ENCODE measurements around the gene B4GALT2.

- TF ChIP-seq CTCF (conservative IDR thresholded peaks at IDR 0.05): no peak
- TF ChIP-seq EZH2 (IDR thresholded peaks at IDR 0.05; ENCODE audit: low read depth): no peak
Observed at GRCh38 chr1:44012941-44013609, 34.1 kb downstream of the B4GALT2 start.
